Keratinocyte (primary cell): ENCODE measurements around the gene KSR1. TPM values are rescaled to one million over a fixed set of nuclear protein-coding genes. Genes with fewer than 3 reads are reported as not detected.

Source experiments
- DNase-seq: peaks from one replicate; pipeline ENCODE4 v3.0.0-alpha.2; 2011; ENCODE audit warnings: low read depth, missing footprints, low spot score
- FAIRE-seq: peaks from 2 replicates; lab custom pipeline; 2011; peaks lifted over from hg19 to GRCh38; lab: Jason Lieb, UNC
- H2AFZ ChIP-seq: 2 replicates; pipeline ENCODE4 v1.6.0; 2012; ENCODE audit warnings: low read length, control low read depth, inconsistent platforms; ENCODE audit not compliant: control insufficient read depth
- H3K27ac ChIP-seq: 2 replicates; pipeline ENCODE4 v1.5.1; 2011; ENCODE audit warnings: low read length; ENCODE audit not compliant: control insufficient read depth, insufficient read depth
- H3K27me3 ChIP-seq: 3 replicates; pipeline ENCODE4 v1.6.0; 2011; ENCODE audit warnings: low read length; ENCODE audit not compliant: control insufficient read depth, insufficient read depth; ENCODE audit errors: extremely low read depth
- H3K36me3 ChIP-seq, 2 experiments: 2 replicates in 1 of 2; 3 replicates in 1 of 2; pipeline ENCODE4 v1.5.1; 2011; ENCODE audit warnings: low read length in 2 of 2, mild to moderate bottlenecking in 1 of 2; ENCODE audit not compliant: control insufficient read depth in 2 of 2, insufficient read depth in 2 of 2; ENCODE audit errors: extremely low read depth in 1 of 2
- H3K4me1 ChIP-seq: 3 replicates; pipeline ENCODE4 v1.5.1; 2011; ENCODE audit warnings: low read length; ENCODE audit not compliant: control insufficient read depth, insufficient read depth; ENCODE audit errors: extremely low read depth
- H3K4me2 ChIP-seq: 3 replicates; pipeline ENCODE4 v1.6.0; 2011; ENCODE audit warnings: low read depth, low read length; ENCODE audit not compliant: control insufficient read depth, insufficient read depth; ENCODE audit errors: extremely low read depth
- H3K4me3 ChIP-seq, 3 experiments: fragments of 200-600 bp in 1 of 3; sonication (generic) in 1 of 3; 2 replicates in 2 of 3; 3 replicates in 1 of 3; pipeline ENCODE4 v1.5.1; 2011 to 2016; ENCODE audit warnings: low read length in 3 of 3, mild to moderate bottlenecking in 3 of 3, control low read depth in 2 of 3, inconsistent platforms in 1 of 3, low read depth in 1 of 3, mixed read lengths in 1 of 3, mixed run types in 1 of 3, moderate library complexity in 1 of 3; ENCODE audit not compliant: control insufficient read depth in 2 of 3, insufficient read depth in 2 of 3; ENCODE audit errors: extremely low read depth in 1 of 3
- H3K79me2 ChIP-seq: 2 replicates; pipeline ENCODE4 v1.6.0; 2012; ENCODE audit warnings: low read length; ENCODE audit not compliant: control insufficient read depth, insufficient read depth
- H3K9ac ChIP-seq: 3 replicates; pipeline ENCODE4 v1.6.0; 2011; ENCODE audit warnings: low read length; ENCODE audit not compliant: control insufficient read depth, insufficient read depth; ENCODE audit errors: extremely low read depth
- H3K9me1 ChIP-seq: 3 replicates; pipeline ENCODE4 v1.6.0; 2011; ENCODE audit warnings: low read length; ENCODE audit not compliant: control insufficient read depth, insufficient read depth; ENCODE audit errors: extremely low read depth
- H3K9me3 ChIP-seq: 2 replicates; pipeline ENCODE4 v1.5.1; 2012; ENCODE audit warnings: low read depth, low read length; ENCODE audit not compliant: control insufficient read depth
- H4K20me1 ChIP-seq: 3 replicates; pipeline ENCODE4 v1.6.0; 2011; ENCODE audit warnings: low read length; ENCODE audit not compliant: control insufficient read depth, insufficient read depth; ENCODE audit errors: extremely low read depth
- CTCF ChIP-seq, 3 experiments: IDR thresholded peaks in 1 of 3; conservative IDR thresholded peaks in 1 of 3; optimal IDR thresholded peaks in 1 of 3; 2 replicates in 2 of 3; 3 replicates in 1 of 3; pipeline versions ENCODE3 to v1.5.1; 2011; ENCODE audit warnings: low read length in 3 of 3, mild to moderate bottlenecking in 3 of 3, moderate library complexity in 2 of 3, control low read depth in 1 of 3, inconsistent platforms in 1 of 3; ENCODE audit not compliant: insufficient read depth in 2 of 3; ENCODE audit errors: extremely low read depth in 1 of 3
- EZH2 ChIP-seq: IDR thresholded peaks from one replicate; pipeline ENCODE4 v1.6.1; 2012; ENCODE audit warnings: inconsistent platforms, mild to moderate bottlenecking, low read length, moderate library complexity
- dilution Hi-C: fragments of 300-500 bp; cut with MboI; formaldehyde crosslinking; loops from one replicate; pipeline ENCODE4 v1.7.0; 2020; ENCODE audit warnings: low sequenced_read_pairs; ENCODE audit not compliant: extremely low pct_ligation_motif_present
- polyA plus RNA-seq, 5 experiments: library from polyadenylated mRNA; depleted of rRNA in 3 of 5; stranded (reverse) in 3 of 5; stranded (forward) in 1 of 5; unstranded in 1 of 5; fragments of >200 nt; gene quantifications; 1 replicate in 1 of 5; 2 replicates in 3 of 5; 3 replicates in 1 of 5; pipeline versions ENCODE4 v1.2.1 to v1.2.3, GENCODE V29; 2011 to 2012; ENCODE audit warnings: missing spikeins in 2 of 5, low read depth in 1 of 5, low replicate concordance in 1 of 5

KSR1 gene
- polyA plus RNA-seq, 1 donor (not counting 4 experiments of a cell fraction or from before 2014, with no cell fraction given): 1.3 TPM

DNA sequence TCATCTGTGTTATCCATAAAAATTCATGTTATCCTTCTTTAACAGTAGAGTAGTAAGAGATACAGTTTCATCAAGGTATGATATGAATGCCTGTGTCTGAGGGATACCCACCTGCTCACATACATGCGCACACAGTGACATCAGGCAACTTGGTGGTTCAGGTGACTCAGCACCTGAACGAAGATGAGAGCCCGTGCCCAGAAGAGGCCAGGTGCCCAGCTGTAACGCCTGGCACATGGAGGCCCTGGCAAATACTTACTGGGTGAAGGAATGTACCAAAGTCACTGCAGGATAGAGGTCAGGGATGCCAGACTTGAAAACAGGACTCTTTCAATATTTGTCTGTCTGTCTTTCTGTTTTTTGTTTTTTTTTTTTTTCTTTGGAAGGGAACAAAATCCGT is 102.1 kb downstream of the KSR1 start:
- dilution Hi-C loops: no loop called here
- Histone ChIP-seq H3K79me2 (no peaks in the 10 kb centered on the region), H3K4me3 (no peak overlapping the region), H3K4me1 (peaks cover 13% of the 10 kb centered on the region), H3K27ac (no peak overlapping the region), H2AFZ (no peak overlapping the region), H3K9me1 (no peaks in the 10 kb centered on the region), H4K20me1 (no peaks in the 10 kb centered on the region), H3K9ac (no peak overlapping the region), H3K27me3 (no peaks in the 10 kb centered on the region), H3K36me3 (no peaks in the 10 kb centered on the region), H3K9me3 (no peaks in the 10 kb centered on the region), H3K4me2 (no peak overlapping the region)
- FAIRE-seq (no peak), DNase-seq (no peak)
- TF ChIP-seq EZH2: no peak
- no peak for TF ChIP-seq CTCF (optimal IDR thresholded peaks at IDR 0.05 in 1 of 3, IDR thresholded peaks at IDR 0.05 in 1 of 3, conservative IDR thresholded peaks at IDR 0.05 in 1 of 3; ENCODE audit: extremely low read depth in 1 of 3, insufficient read depth in 2 of 3, low read length in 3 of 3)

DNA sequence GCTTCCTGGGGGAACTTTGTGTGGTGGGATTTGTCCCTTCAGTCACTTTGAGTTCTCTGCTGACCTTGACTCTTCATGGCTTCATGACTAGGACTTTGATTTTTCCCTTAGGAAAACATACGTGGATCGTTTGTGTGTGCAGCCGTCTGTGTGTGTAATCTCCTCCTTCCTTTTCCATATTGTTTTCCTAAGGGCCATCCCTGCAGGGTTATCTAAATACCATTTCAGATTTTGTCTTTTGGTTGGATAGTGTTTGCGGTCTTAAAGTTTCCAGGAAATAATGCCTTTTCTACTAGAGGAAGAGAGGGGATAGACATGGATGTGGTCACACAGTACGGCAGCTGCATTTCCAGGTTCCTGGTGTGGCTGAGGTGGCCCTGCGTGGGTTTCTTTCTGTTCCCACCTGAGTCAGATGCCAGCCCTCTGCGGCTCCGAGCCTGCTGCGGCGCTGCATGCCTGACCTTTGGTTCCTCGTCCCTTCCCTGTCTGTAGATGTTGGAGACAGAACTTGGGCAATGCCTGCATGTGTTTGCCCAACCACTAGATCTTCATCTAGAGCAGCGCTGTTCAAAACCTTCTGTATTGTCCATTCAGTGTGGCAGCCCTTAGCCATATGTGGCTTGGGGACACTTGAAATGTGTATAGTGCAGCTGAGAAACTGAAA is 102.7 kb downstream of the KSR1 start:
- Histone ChIP-seq H3K4me2 (no peak overlapping the region), H3K27ac (no peak overlapping the region), H3K27me3 (no peaks in the 10 kb centered on the region), H3K36me3 (no peaks in the 10 kb centered on the region), H3K79me2 (no peaks in the 10 kb centered on the region), H3K4me1 (peaks cover 13% of the 10 kb centered on the region), H3K9me1 (no peaks in the 10 kb centered on the region), H3K9me3 (no peaks in the 10 kb centered on the region), H2AFZ (no peak overlapping the region), H3K9ac (no peak overlapping the region), H4K20me1 (no peaks in the 10 kb centered on the region), H3K4me3 (no peak overlapping the region)
- no peak for DNase-seq
- TF ChIP-seq EZH2 (no peak), CTCF (optimal IDR thresholded peaks at IDR 0.05 in 1 of 3, IDR thresholded peaks at IDR 0.05 in 1 of 3, conservative IDR thresholded peaks at IDR 0.05 in 1 of 3; ENCODE audit: extremely low read depth in 1 of 3, insufficient read depth in 2 of 3, low read length in 3 of 3) (no peak)
- dilution Hi-C loops: no loop called here
- FAIRE-seq: no peak
